Uterus (tissue), 4 donors: ENCODE measurements around the gene TSPAN19. TPM values are rescaled to one million over a fixed set of nuclear protein-coding genes. Genes with fewer than 3 reads are reported as not detected.

ENCODE experiments used
- DNase-seq, 2 donors: peaks; one replicate each; pipeline ENCODE4 v3.0.0-alpha.2; 2019 to 2020
- H3K27ac ChIP-seq, 2 donors: fragments of 200-600 bp; sonication (generic); 1 replicate in 1 of 2; 2 replicates in 1 of 2; pipeline ENCODE4 v1.5.1; 2016 to 2018
- H3K27me3 ChIP-seq, 2 donors: fragments of 200-600 bp; sonication (generic); one replicate each; pipeline ENCODE4 v1.5.1; 2018 to 2019; ENCODE audit warnings: control low read depth in 1 of 2
- H3K36me3 ChIP-seq, 2 donors: fragments of 200-600 bp; sonication (generic); one replicate each; pipeline ENCODE4 v1.5.1; 2019; ENCODE audit warnings: control low read depth in 1 of 2
- H3K4me1 ChIP-seq, 2 donors: fragments of 200-600 bp; sonication (generic); one replicate each; pipeline ENCODE4 v1.5.1; 2018 to 2019; ENCODE audit warnings: control low read depth in 1 of 2
- H3K4me3 ChIP-seq, 2 donors: fragments of 200-600 bp; sonication (generic); 1 replicate in 1 of 2; 2 replicates in 1 of 2; pipeline ENCODE4 v1.5.1; 2018 to 2019; ENCODE audit warnings: mild to moderate bottlenecking in 1 of 2
- H3K9me3 ChIP-seq, 2 donors: fragments of 200-600 bp; sonication (generic); one replicate each; pipeline ENCODE4 v1.5.1; 2019; ENCODE audit warnings: control low read depth in 1 of 2
- CTCF ChIP-seq, 4 experiments: fragments of 200-600 bp in 2 of 4; fragments of 450-650 bp in 2 of 4; sonication (generic) in 2 of 4; IDR thresholded peaks; one replicate each; pipeline ENCODE4 v1.5.1; 2016 to 2019; ENCODE audit warnings: antibody characterized with exemption in 4 of 4, mild to moderate bottlenecking in 2 of 4, moderate library complexity in 1 of 4
- POLR2A ChIP-seq, 2 donors: fragments of 450-650 bp; IDR thresholded peaks; one replicate each; pipeline ENCODE4 v1.6.1; 2016; ENCODE audit warnings: antibody characterized with exemption in 2 of 2, mild to moderate bottlenecking in 1 of 2, moderate library complexity in 1 of 2
- intact Hi-C: fragments of 100-400 bp; cut with DNase I; formaldehyde crosslinking; loops from one replicate; pipeline ENCODE4 v1.15.1; 2023; ENCODE audit warnings: low total_unique reads
- total RNA-seq, 4 donors: library from RNA; depleted of rRNA in 3 of 4; stranded (reverse); fragments of >200 nt in 3 of 4; gene quantifications; one replicate each; pipeline versions ENCODE4 v1.1.0 to v1.2.4, GENCODE V29; 2014 to 2023
- donor health status: DM: yes; HTN: yes; CAD: no.

TSPAN19 gene
- total RNA-seq, 4 donors from 2014 or later: under 0.01 to 0.59 TPM; not detected in 2

DNA sequence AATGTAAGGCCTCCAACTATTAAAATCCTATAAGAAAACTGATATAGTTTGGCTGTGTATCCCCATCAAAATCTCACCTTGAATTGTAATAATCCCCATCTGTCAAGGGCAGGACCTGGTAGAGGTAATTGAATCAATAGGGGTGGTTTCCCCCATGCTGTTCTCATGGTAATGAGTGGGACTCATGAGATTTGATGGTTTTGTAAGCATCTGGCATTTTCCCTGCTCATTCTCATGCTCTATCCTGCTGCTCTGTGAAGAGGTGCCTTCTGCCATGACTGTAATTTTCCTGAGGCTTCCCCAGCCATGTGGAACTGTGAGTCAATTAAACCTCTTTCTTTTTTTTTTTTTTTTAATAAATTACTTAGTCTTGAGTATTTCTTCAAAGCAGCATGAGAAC, 31.9 kb downstream of the TSPAN19 start:
- Histone ChIP-seq H3K4me3 (no peak overlapping the region), H3K27me3 (no peaks in the 10 kb centered on the region), H3K27ac (no peak overlapping the region), H3K36me3 (no peaks in the 10 kb centered on the region), H3K9me3 (no peaks in the 10 kb centered on the region), H3K4me1 (no peaks in the 10 kb centered on the region)
- intact Hi-C loops: no loop called here
- DNase-seq: no peak
- no peak for TF ChIP-seq CTCF (IDR thresholded peaks at IDR 0.05)
- TF ChIP-seq POLR2A (IDR thresholded peaks at IDR 0.05): no peak

GRCh38 chr12:85002778-85003296, 33.2 kb downstream of the TSPAN19 start:
- Histone ChIP-seq H3K9me3 (no peaks in the 10 kb centered on the region), H3K27ac (no peak overlapping the region), H3K4me3 (no peak overlapping the region), H3K4me1 (no peaks in the 10 kb centered on the region), H3K27me3 (no peaks in the 10 kb centered on the region), H3K36me3 (no peaks in the 10 kb centered on the region)
- intact Hi-C loops: no loop called here
- no peak for TF ChIP-seq POLR2A (IDR thresholded peaks at IDR 0.05)
- TF ChIP-seq CTCF (IDR thresholded peaks at IDR 0.05): no peak
- no peak for DNase-seq

DNA sequence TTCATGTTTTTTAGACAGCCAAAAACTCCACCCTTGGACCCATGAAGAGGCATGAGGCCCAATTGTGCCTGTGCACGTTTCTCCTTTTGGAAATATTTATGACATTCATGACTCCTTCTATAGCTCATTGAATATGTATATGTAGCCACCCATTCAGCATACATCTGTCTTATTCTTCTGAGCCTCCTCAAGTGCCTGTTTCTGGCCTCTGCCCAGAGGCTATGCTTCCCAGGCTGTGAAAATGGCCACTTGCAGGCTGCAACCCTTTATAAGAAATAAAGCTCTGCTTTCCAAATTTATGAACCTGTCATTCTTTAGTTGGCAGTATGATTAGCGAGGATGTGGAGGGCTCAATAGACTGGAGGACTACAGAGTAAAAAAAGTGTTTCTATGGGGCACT, 35.3 kb downstream of the TSPAN19 start:
- Histone ChIP-seq H3K27ac (no peak overlapping the region), H3K36me3 (no peaks in the 10 kb centered on the region), H3K4me1 (no peaks in the 10 kb centered on the region), H3K9me3 (no peaks in the 10 kb centered on the region), H3K4me3 (no peak overlapping the region), H3K27me3 (no peaks in the 10 kb centered on the region)
- no peak for DNase-seq
- TF ChIP-seq CTCF (IDR thresholded peaks at IDR 0.05) (no peak), POLR2A (IDR thresholded peaks at IDR 0.05) (no peak)
- intact Hi-C loops: no loop called here

DNA sequence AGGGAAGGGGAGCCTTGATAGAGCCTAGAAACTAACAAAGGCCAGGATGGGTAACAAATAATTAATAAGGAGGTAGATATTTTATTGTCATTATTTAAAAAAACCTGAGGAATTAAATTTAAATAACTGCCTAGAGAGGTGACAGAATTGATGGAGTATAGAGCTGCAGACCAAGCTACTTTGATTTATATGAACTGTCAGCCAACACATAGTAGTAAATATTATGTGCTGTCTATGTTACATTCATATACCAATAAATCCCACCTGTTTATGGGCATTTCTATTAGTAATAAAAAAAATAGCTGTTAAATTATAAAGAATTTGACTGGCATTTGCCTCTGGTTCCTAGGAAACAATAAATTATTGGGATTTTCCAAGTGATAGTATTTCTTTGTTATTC, 37.7 kb downstream of the TSPAN19 start:
- no peaks in the 10 kb centered on the region for H3K4me1 ChIP-seq
- intact Hi-C loops: no loop called here

DNA sequence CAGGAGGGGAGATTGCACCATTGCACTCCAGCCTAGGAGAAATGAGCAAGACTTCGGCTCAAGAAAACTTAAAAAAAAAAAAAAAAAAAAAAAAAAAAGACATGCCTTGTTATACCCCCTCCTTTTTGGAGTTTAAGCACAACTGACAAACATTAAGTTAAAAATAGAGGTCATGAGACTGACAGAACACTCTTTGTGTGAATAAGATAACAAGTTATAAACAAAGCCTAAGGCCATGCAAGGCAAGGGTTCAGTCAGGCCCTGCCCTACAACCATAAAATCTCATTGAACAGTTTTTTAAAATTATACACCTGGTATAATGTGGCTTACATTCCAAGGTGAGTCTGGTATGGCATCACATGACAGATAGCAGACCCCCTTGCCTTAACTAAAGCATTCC, 39.3 kb downstream of the TSPAN19 start:
- H3K27me3 ChIP-seq: no peaks in the 10 kb centered on the region
- H3K27ac ChIP-seq: no peak overlapping the region
- DNase-seq: no peak
- H3K4me3 ChIP-seq: no peak overlapping the region
- H3K4me1 ChIP-seq: no peaks in the 10 kb centered on the region
- no peaks in the 10 kb centered on the region for H3K9me3 ChIP-seq
- intact Hi-C loops: no loop called here
- H3K36me3 ChIP-seq: no peaks in the 10 kb centered on the region
- no peak for TF ChIP-seq CTCF (IDR thresholded peaks at IDR 0.05)
- no peak for TF ChIP-seq POLR2A (IDR thresholded peaks at IDR 0.05)

More for the DNA sequence above, 37.7 kb downstream of the TSPAN19 start:
- no peaks in the 10 kb centered on the region for H3K27me3 ChIP-seq
- no peaks in the 10 kb centered on the region for H3K36me3 ChIP-seq
- H3K27ac ChIP-seq: no peak overlapping the region
- no peaks in the 10 kb centered on the region for H3K9me3 ChIP-seq
- H3K4me3 ChIP-seq: no peak overlapping the region
- TF ChIP-seq CTCF (IDR thresholded peaks at IDR 0.05) (no peak), POLR2A (IDR thresholded peaks at IDR 0.05) (no peak)
- no peak for DNase-seq
